ENCODE results near the gene DTNB.

DTNB gene

GRCh38 chr2:25473131-25473530 lies 200.2 kb downstream of the DTNB start:
- TF ChIP-seq, protein P1, sequence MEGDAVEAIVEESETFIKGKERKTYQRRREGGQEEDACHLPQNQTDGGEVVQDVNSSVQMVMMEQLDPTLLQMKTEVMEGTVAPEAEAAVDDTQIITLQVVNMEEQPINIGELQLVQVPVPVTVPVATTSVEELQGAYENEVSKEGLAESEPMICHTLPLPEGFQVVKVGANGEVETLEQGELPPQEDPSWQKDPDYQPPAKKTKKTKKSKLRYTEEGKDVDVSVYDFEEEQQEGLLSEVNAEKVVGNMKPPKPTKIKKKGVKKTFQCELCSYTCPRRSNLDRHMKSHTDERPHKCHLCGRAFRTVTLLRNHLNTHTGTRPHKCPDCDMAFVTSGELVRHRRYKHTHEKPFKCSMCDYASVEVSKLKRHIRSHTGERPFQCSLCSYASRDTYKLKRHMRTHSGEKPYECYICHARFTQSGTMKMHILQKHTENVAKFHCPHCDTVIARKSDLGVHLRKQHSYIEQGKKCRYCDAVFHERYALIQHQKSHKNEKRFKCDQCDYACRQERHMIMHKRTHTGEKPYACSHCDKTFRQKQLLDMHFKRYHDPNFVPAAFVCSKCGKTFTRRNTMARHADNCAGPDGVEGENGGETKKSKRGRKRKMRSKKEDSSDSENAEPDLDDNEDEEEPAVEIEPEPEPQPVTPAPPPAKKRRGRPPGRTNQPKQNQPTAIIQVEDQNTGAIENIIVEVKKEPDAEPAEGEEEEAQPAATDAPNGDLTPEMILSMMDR (IDR thresholded peaks at IDR 0.05; ENCODE audit: insufficient read depth, low read length, missing control alignments), result no peak
- ChIA-PET POLR2A (no interaction called here), CTCF (interaction anchor here (1.2 kb wide), 2 partner anchors 9 kb away, joined by 3 to 4 read pairs; no protein-coding TSS in a partner anchor)
- H3K4me3 ChIP-seq (ENCODE audit: low read depth, low read length), result no peak overlapping the region
- no peak for DNase-seq (ENCODE audit: low read depth, low spot score)

DNA sequence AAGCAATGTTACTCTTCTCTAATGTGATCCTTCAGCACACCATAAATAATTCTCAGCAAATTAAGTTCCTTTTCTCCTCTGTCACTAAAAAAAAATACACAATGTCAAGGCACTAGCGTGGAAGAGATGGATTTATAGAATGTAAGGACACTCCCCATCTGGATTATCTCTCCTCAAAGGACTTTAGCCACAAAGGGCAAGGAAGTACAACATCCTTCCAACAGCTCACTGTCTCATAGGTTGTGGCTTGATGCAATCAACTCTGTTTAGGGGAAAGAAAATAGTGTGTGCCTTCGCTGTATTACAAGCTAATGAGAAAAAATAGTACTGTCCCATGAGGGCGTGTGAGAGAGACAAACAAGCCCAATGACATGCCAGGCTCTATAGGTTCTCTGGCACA lies 202.6 kb downstream of the DTNB start:
- no peak overlapping the region for H3K4me3 ChIP-seq (ENCODE audit: low read depth, low read length)
- ChIA-PET CTCF (interaction anchor here (1.1 kb wide), 1 partner anchor 94 kb away, joined by 3 read pairs; no protein-coding TSS in a partner anchor), POLR2A (no interaction called here)
- no peak for DNase-seq (ENCODE audit: low read depth, low spot score)
- TF ChIP-seq, protein P1 (IDR thresholded peaks at IDR 0.05; ENCODE audit: insufficient read depth, low read length, missing control alignments), result no peak

DNA sequence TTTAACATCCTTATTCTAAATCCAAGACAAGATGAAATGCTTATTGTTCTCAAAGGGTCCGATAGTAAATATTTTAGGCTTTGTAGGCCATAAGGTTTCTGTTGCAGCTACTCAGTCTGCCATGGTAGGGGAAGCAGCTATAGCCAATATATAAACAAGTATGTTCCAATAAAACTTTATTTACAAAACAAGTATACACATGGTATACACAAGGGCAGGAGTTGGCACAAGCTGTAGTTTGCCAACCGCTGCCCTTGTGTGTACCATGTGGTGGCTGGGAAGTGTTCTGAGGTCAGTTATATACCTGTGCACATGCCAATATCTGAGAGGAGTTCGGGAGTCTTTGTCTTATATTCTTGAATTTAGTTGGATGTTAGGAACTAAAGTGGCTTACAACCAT lies 205.6 kb downstream of the DTNB start:
- H3K4me3 ChIP-seq (ENCODE audit: low read depth, low read length), result no peak overlapping the region
- CTCF ChIA-PET, result interaction anchor here (0.9 kb wide), 1 partner anchor 9 kb away, joined by 3 read pairs; no protein-coding TSS in a partner anchor
- no peak for DNase-seq (ENCODE audit: low read depth, low spot score)
- POLR2A ChIA-PET, result no interaction called here
- TF ChIP-seq, protein P1 (IDR thresholded peaks at IDR 0.05; ENCODE audit: insufficient read depth, low read length, missing control alignments), result no peak

- ChIA-PET POLR2A (no interaction called here), CTCF (no interaction called here)
- no peak for DNase-seq (ENCODE audit: low read depth, low spot score)
- TF ChIP-seq, protein P1 (IDR thresholded peaks at IDR 0.05; ENCODE audit: insufficient read depth, low read length, missing control alignments), result no peak
- H3K4me3 ChIP-seq (ENCODE audit: low read depth, low read length), result no peak overlapping the region
Measured at GRCh38 chr2:25462021-25462420, 211.4 kb downstream of the DTNB start.

- TF ChIP-seq, protein P1 (IDR thresholded peaks at IDR 0.05; ENCODE audit: insufficient read depth, low read length, missing control alignments), result no peak
- POLR2A ChIA-PET, result no interaction called here
- no peak overlapping the region for H3K4me3 ChIP-seq (ENCODE audit: low read depth, low read length)
- CTCF ChIA-PET, result no interaction called here
- DNase-seq (ENCODE audit: low read depth, low spot score), result no peak
Measured at GRCh38 chr2:25460261-25460905, 213.0 kb downstream of the DTNB start.

- CTCF ChIA-PET, result no interaction called here
- POLR2A ChIA-PET, result no interaction called here
- no peak for DNase-seq (ENCODE audit: low read depth, low spot score)
- TF ChIP-seq, protein P1 (IDR thresholded peaks at IDR 0.05; ENCODE audit: insufficient read depth, low read length, missing control alignments), result no peak
- no peak overlapping the region for H3K4me3 ChIP-seq (ENCODE audit: low read depth, low read length)
Measured at GRCh38 chr2:25454824-25455611, 218.4 kb downstream of the DTNB start.

Measured in AG04449 (cell line).